Transverse colon (tissue), 4 donors: ENCODE results near the gene ATG4A.

Experiments used
- CTCF ChIP-seq, 5 experiments: fragments of 200-600 bp in 3 of 5; fragments of 450-650 bp in 2 of 5; sonication (generic) in 3 of 5; IDR thresholded peaks; 1 replicate in 2 of 5; 2 replicates in 3 of 5; pipeline ENCODE4 v1.5.1; 2016 to 2017; ENCODE audit warnings: antibody characterized with exemption in 5 of 5, inconsistent platforms in 3 of 5, mild to moderate bottlenecking in 2 of 5, moderate library complexity in 1 of 5
- EP300 ChIP-seq: sonication (generic); formaldehyde crosslinking; IDR thresholded peaks from one replicate; pipeline ENCODE4 v1.6.1; 2017; ENCODE audit warnings: antibody characterized with exemption, low read depth
- POLR2A ChIP-seq: fragments of 450-650 bp; IDR thresholded peaks from one replicate; pipeline ENCODE4 v1.6.1; 2016; ENCODE audit warnings: antibody characterized with exemption, mild to moderate bottlenecking, moderate library complexity
- POLR2AphosphoS5 ChIP-seq, 3 donors: sonication (generic); formaldehyde crosslinking; IDR thresholded peaks; one replicate each; pipeline ENCODE4 v1.6.1; 2016; ENCODE audit warnings: antibody characterized with exemption in 3 of 3

- TF ChIP-seq CTCF (IDR thresholded peaks at IDR 0.05) (no peak), POLR2A (no peak), POLR2AphosphoS5 (IDR thresholded peaks at IDR 0.05) (no peak), EP300 (no peak)
These were observed 27.6 kb upstream of the ATG4A start for GRCh38 chrX:108064001-108064400.
